HepG2 (cell line): ENCODE results near the gene CKAP5. TPM values are rescaled to one million over a fixed set of nuclear protein-coding genes. Genes with fewer than 3 reads are reported as not detected.

Source experiments
- ARID2 ChIP-seq: sonication (generic); formaldehyde crosslinking; IDR thresholded peaks from 2 replicates; pipeline ENCODE4 v1.8.1; 2022; ENCODE audit warnings: mild to moderate bottlenecking, missing genetic modification reagents, borderline replicate concordance
- CREM ChIP-seq, 2 experiments: sonication (generic) in 1 of 2; formaldehyde crosslinking in 1 of 2; IDR thresholded peaks; 2 replicates each; pipeline versions ENCODE4 v1.4.0 to v1.6.1; 2016 to 2020; ENCODE audit warnings: antibody characterized with exemption in 1 of 2, mild to moderate bottlenecking in 1 of 2, missing genetic modification reagents in 1 of 2
- FIP1L1 ChIP-seq: fragments of 200-400 bp; formaldehyde crosslinking; IDR thresholded peaks from 2 replicates; pipeline ENCODE4 v1.6.1; 2018; ENCODE audit warnings: low read depth, mild to moderate bottlenecking, low read length, moderate library complexity, borderline replicate concordance; ENCODE audit not compliant: insufficient read depth
- MAFF ChIP-seq: IDR thresholded peaks from 2 replicates; pipeline ENCODE4 v1.6.1; 2011; ENCODE audit warnings: low read depth, low read length, improper control_type of control experiment
- MTA1 ChIP-seq: sonication (generic); formaldehyde crosslinking; IDR thresholded peaks from 2 replicates; pipeline ENCODE4 v1.4.0; 2020; ENCODE audit warnings: missing genetic modification reagents, mild to moderate bottlenecking, borderline replicate concordance
- MXI1 ChIP-seq: IDR thresholded peaks from 3 replicates; pipeline ENCODE4 v1.6.1; 2012; ENCODE audit warnings: low read depth, low read length, inconsistent platforms, borderline replicate concordance
- NFKBIZ ChIP-seq: IDR thresholded peaks from 2 replicates; pipeline ENCODE4 v1.6.1; 2018; ENCODE audit warnings: missing genetic modification reagents, missing compliant biosample characterization
- SMAD1 ChIP-seq: sonication (generic); formaldehyde crosslinking; IDR thresholded peaks from 2 replicates; pipeline ENCODE4 v1.4.0; 2020; ENCODE audit warnings: missing genetic modification reagents, low read depth, mild to moderate bottlenecking, borderline replicate concordance
- SNRNP70 ChIP-seq: fragments of 200-400 bp; formaldehyde crosslinking; IDR thresholded peaks from 2 replicates; pipeline ENCODE4 v1.6.1; 2017; ENCODE audit warnings: mild to moderate bottlenecking, low read depth, low read length, moderate library complexity
- ZNF235 ChIP-seq: sonication (generic); formaldehyde crosslinking; IDR thresholded peaks from 2 replicates; pipeline ENCODE4 v1.8.1; 2023; ENCODE audit warnings: mild to moderate bottlenecking, missing genetic modification reagents, borderline replicate concordance
- ZNF766 ChIP-seq: sonication (generic); formaldehyde crosslinking; IDR thresholded peaks from 2 replicates; pipeline ENCODE4 v1.5.0; 2020; ENCODE audit warnings: missing genetic modification reagents, borderline replicate concordance
- polyA plus RNA-seq, 8 experiments: library from polyadenylated mRNA; depleted of rRNA in 3 of 8; stranded (reverse) in 7 of 8; unstranded in 1 of 8; fragments of >200 nt; fragmentation: Illumina TruSeq in 4 of 8; extraction: Trizol in 4 of 8; gene quantifications; 2 replicates each; pipeline versions ENCODE4 v1.2.1 to v1.2.3, GENCODE V29; 2011 to 2016; ENCODE audit warnings: low read depth in 4 of 8, missing spikeins in 1 of 8, mixed read lengths in 1 of 8; ENCODE audit not compliant: insufficient read depth in 1 of 8
- total RNA-seq, 5 experiments: library from RNA; depleted of rRNA; stranded (reverse); fragments of >200 nt; fragmentation: Illumina TruSeq; extraction: Trizol; gene quantifications; 2 replicates each; pipeline ENCODE4 v1.2.3, GENCODE V29; 2016; ENCODE audit warnings: low read depth in 1 of 5
- TF ChIP-seq, protein P1 (sequence below): sonication (generic); formaldehyde crosslinking; IDR thresholded peaks from 2 replicates; pipeline ENCODE4; 2020; ENCODE audit warnings: missing genetic modification reagents, mild to moderate bottlenecking, borderline replicate concordance
- TF ChIP-seq, protein P2 (sequence below): sonication (generic); formaldehyde crosslinking; IDR thresholded peaks from 2 replicates; pipeline ENCODE4 v1.4.0; 2020; ENCODE audit warnings: missing genetic modification reagents
- TF ChIP-seq, protein P3 (sequence below): sonication (generic); formaldehyde crosslinking; IDR thresholded peaks from 2 replicates; pipeline ENCODE4 v1.5.0; 2020; ENCODE audit warnings: missing genetic modification reagents

CKAP5 gene
- total and polyA plus RNA-seq, 2 of the 13 experiments (the other 11 are each of a cell fraction or from before 2014, with no cell fraction given): 79.2 to 103 TPM

DNA sequence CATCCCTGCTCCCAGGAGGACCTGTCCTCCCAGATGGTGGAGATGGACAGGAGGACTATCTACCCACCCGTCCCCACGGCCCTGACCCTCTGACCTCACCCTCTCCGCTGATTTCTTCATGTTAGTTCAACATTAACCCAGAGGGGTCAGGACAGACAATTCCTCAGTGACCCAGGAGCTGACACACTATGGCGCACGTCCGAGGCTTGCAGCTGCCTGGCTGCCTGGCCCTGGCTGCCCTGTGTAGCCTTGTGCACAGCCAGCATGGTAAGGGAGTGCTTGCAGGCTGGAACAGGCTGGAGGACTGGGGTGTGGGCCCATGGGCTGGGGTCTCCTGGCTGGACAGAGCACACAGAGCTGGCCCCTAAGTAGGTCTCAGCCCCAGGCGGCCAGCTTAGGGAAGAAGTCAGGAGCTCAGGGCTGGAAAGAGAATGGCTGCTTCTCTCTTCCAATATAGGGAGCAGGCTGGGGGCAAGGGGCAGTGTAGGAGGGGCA is 127.0 kb downstream of the CKAP5 start, which contains the start of gene F2 (continued):
- TF ChIP-seq, protein P1, sequence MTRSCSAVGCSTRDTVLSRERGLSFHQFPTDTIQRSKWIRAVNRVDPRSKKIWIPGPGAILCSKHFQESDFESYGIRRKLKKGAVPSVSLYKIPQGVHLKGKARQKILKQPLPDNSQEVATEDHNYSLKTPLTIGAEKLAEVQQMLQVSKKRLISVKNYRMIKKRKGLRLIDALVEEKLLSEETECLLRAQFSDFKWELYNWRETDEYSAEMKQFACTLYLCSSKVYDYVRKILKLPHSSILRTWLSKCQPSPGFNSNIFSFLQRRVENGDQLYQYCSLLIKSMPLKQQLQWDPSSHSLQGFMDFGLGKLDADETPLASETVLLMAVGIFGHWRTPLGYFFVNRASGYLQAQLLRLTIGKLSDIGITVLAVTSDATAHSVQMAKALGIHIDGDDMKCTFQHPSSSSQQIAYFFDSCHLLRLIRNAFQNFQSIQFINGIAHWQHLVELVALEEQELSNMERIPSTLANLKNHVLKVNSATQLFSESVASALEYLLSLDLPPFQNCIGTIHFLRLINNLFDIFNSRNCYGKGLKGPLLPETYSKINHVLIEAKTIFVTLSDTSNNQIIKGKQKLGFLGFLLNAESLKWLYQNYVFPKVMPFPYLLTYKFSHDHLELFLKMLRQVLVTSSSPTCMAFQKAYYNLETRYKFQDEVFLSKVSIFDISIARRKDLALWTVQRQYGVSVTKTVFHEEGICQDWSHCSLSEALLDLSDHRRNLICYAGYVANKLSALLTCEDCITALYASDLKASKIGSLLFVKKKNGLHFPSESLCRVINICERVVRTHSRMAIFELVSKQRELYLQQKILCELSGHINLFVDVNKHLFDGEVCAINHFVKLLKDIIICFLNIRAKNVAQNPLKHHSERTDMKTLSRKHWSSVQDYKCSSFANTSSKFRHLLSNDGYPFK (CRISPR knock-in tag): 0 out of 2 replicates have a peak, but pooled peaks have one; percentile 36
- TF ChIP-seq, protein P2, sequence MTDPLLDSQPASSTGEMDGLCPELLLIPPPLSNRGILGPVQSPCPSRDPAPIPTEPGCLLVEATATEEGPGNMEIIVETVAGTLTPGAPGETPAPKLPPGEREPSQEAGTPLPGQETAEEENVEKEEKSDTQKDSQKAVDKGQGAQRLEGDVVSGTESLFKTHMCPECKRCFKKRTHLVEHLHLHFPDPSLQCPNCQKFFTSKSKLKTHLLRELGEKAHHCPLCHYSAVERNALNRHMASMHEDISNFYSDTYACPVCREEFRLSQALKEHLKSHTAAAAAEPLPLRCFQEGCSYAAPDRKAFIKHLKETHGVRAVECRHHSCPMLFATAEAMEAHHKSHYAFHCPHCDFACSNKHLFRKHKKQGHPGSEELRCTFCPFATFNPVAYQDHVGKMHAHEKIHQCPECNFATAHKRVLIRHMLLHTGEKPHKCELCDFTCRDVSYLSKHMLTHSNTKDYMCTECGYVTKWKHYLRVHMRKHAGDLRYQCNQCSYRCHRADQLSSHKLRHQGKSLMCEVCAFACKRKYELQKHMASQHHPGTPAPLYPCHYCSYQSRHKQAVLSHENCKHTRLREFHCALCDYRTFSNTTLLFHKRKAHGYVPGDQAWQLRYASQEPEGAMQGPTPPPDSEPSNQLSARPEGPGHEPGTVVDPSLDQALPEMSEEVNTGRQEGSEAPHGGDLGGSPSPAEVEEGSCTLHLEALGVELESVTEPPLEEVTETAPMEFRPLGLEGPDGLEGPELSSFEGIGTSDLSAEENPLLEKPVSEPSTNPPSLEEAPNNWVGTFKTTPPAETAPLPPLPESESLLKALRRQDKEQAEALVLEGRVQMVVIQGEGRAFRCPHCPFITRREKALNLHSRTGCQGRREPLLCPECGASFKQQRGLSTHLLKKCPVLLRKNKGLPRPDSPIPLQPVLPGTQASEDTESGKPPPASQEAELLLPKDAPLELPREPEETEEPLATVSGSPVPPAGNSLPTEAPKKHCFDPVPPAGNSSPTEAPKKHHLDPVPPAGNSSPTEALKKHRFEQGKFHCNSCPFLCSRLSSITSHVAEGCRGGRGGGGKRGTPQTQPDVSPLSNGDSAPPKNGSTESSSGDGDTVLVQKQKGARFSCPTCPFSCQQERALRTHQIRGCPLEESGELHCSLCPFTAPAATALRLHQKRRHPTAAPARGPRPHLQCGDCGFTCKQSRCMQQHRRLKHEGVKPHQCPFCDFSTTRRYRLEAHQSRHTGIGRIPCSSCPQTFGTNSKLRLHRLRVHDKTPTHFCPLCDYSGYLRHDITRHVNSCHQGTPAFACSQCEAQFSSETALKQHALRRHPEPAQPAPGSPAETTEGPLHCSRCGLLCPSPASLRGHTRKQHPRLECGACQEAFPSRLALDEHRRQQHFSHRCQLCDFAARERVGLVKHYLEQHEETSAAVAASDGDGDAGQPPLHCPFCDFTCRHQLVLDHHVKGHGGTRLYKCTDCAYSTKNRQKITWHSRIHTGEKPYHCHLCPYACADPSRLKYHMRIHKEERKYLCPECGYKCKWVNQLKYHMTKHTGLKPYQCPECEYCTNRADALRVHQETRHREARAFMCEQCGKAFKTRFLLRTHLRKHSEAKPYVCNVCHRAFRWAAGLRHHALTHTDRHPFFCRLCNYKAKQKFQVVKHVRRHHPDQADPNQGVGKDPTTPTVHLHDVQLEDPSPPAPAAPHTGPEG (CRISPR knock-in tag): peak; percentile 46; the same call in 1 of the 2 replicates
- TF ChIP-seq ZNF766: 0 out of 2 replicates have a peak, but pooled peaks have one; percentile 44
- no peak for TF ChIP-seq SMAD1 (CRISPR knock-in tag)
- peak; percentile 62; the same call in 1 of the 2 replicates for TF ChIP-seq CREM (IDR thresholded peaks at IDR 0.05)
- no peak for TF ChIP-seq CREM (CRISPR knock-in tag; IDR thresholded peaks at IDR 0.05)
- TF ChIP-seq, protein P3, sequence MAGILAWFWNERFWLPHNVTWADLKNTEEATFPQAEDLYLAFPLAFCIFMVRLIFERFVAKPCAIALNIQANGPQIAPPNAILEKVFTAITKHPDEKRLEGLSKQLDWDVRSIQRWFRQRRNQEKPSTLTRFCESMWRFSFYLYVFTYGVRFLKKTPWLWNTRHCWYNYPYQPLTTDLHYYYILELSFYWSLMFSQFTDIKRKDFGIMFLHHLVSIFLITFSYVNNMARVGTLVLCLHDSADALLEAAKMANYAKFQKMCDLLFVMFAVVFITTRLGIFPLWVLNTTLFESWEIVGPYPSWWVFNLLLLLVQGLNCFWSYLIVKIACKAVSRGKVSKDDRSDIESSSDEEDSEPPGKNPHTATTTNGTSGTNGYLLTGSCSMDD: no peak
- TF ChIP-seq MXI1: peak; percentile 85; the same call in 1 of the 3 replicates
- no peak for TF ChIP-seq ZNF235 (CRISPR knock-in tag)
- no peak for TF ChIP-seq ARID2 (CRISPR knock-in tag)
- peak; percentile 77; the same call in 1 of the 2 replicates for TF ChIP-seq MTA1 (CRISPR knock-in tag)
- TF ChIP-seq FIP1L1: no peak
- peak; percentile 93 for TF ChIP-seq NFKBIZ (CRISPR knock-in tag)
- TF ChIP-seq MAFF: no peak
- TF ChIP-seq SNRNP70: no peak
